Islet of Langerhans (tissue), 1 donor: ENCODE results near the gene PPP1R1A.
A peak's percentile ranks its signal among the peaks of the same experiment; 100 is the strongest.

ENCODE experiments used
- FAIRE-seq: peaks from one replicate; lab custom pipeline; 2011; peaks lifted over from hg19 to GRCh38; lab: Jason Lieb, UNC

The PPP1R1A gene

DNA sequence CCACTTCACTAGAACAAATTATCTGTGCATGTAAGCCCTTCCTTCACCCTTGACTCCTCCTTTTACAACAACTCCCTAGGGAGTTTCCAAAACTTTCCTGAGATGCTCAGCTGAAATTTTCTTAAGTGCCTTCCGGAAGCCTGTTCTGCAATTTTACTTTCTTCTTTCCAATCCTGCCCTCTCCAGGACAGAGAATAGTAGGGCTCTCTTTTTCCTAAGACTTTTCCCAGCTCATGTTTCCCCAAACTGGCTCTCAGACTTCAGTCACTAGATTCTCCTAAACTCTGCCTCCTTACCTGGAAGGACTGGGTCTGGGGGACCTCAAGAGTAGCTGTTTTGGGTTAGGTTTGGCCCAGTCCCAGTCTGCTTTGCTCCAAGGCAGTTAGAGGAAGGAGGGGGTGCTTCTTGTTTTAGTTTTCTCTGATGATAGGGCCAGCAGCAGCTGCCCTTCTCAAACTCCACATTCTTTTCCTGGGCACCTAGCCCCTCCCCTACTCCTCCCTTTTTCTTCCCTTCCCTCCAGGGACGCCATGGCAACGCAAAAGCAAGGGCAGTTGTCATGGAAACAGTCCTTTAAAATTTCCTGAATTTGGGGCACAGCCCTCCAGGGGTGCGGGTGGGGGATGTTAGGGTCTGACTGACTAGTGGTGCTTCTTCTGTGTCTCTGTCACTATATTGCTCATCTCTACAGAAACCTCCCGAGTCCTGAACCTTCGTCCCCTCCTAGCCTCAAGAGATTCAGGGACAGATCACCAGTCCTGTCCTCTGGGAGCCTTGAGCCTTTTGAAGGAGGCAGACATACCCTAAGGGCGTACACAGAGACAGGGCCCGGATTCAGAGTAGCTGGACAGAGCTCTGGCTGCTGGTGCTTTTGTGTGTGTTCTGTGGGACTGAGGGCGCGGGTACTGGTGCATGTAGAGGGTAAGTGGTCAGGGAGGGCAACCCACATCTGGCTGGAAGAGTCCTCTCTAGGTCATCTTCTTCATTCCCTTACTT lies 17.0 kb downstream of the PPP1R1A start:
- FAIRE-seq = no peak

DNA sequence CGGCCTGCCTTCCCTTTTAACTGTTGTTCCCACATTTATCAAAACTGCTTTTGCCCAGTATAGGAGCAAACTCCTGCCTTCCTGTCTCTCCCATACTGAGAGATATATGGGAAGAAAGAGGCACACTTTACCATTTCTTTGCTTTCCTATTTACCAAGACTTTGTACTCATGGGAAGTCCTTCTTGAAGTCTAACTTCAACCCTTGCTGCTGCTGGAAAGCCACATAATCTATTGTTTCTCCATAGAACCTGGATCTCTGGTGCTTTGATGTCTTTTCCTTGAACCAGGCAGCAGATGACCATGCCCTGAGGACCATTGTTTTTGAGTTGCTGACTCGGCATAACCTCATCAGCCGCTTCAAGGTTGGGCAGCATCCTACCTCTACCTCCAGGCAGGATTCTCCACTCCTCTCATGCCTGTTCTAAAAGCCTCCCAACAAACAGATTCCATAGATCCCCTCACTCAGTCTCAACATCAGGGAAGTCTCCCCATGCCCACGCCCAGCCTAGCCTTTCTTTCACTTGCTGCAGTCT lies 18.4 kb downstream of the PPP1R1A start:
- FAIRE-seq = no peak

DNA sequence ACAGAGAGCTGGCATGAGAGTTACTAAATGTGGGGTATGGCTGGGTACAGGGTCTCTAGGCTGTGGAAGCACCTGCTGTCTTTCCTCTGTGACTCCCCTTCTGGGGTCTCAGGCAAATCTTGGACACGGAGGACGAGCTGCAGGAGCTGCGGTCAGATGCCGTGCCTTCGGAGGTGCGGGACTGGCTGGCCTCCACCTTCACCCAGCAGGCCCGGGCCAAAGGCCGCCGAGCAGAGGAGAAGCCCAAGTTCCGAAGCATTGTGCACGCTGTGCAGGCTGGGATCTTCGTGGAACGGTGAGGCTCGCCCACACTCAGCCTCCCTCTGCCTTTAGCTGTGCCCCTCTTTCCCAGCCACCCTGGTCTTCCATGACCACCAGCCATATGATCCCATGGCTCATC lies 19.4 kb downstream of the PPP1R1A start:
- no peak for FAIRE-seq

DNA sequence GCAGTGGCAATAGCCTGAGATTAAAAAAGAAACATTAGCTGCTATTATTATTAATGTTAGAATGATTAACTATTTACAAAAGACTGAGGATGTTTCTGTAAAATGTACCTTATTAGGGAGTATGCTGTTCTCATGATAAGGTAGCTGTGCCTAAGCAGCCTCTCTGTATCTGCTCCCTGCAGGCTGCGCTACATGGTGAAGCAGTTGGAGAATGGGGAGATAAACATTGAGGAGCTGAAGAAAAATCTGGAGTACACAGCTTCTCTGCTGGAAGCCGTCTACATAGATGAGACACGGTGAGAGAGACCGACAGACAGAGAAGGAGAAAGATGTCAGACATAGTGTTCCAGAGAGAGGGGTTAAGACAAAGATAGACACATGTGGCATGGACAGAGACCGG lies 21.7 kb downstream of the PPP1R1A start:
- FAIRE-seq = no peak

DNA sequence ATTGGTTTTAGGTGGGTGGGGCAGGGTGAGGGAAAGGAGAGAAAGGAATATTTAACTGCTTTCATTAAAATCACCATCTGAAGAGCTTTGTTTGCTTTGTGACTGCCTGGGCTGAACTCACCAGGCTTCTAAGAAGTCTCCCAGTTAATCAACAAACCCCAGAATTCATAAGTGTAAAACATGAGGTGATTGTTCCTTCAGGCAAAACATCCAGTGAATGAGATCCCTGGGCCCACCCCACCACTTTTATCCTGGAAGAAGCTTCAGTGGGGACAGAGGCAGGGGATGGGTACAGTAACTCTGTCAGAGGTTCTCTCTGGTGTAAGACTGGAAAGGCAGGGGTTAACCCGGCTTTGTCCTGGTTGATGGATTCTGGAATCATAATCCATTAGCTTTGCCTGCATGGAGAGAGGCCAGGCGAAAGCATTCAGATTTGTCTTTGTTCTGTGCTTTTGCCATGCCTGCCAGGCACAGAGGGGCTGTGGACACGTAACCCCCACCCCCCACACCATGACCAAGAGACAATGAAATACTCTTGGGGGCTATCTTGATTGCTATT lies 22.4 kb downstream of the PPP1R1A start:
- no peak for FAIRE-seq

DNA sequence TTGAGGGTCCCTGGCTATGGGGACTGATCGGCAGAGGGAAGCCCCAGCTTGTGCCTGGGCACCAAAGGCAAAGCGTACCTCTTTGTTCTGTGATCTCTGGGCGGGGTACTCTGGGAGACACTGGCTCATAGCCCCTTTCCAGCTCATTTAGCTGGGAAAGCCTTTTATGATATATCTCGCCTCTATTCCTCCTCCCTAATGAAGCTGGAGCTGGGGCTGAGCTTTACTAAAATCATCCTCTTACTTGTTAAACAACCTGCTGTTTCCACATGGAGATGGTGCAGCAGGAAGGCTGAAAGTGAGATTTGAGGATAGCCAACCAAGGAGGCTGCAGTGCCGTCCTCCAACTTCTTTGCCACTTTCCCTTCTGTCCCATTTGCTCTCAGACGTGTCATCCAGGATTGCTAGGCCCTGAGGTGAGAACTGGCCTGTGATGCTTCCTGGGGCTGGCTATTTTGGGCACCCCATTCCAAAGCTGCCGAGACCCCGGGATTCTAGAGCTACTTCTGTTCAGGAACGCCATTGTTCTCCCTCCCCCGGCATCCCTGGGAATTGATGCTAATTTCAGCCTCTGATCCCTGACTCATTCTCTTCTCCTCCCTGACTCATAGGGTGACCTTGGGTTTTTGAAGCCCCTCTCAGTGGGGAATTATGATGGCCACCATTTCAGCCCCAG lies 23.0 kb downstream of the PPP1R1A start:
- no peak for FAIRE-seq

DNA sequence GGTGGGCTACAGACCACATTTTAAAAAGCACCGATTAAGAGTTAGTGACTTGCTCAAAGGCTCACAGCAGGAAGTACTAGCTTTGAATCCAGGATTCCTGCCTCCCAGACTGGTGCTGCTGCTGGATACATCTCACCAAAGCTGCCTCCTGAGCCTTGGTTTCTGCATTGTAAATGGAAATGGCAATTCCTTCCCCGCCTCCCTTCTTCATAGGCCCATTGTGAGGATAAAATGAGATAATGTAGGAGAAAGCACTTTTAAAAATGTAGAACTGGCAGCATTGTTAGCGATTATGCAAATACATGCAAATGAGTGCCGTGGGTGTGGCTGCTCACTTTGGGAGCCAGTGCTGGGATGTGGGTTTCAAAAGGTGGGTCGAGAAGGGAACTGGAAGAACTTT lies 23.7 kb downstream of the PPP1R1A start:
- FAIRE-seq = no peak

DNA sequence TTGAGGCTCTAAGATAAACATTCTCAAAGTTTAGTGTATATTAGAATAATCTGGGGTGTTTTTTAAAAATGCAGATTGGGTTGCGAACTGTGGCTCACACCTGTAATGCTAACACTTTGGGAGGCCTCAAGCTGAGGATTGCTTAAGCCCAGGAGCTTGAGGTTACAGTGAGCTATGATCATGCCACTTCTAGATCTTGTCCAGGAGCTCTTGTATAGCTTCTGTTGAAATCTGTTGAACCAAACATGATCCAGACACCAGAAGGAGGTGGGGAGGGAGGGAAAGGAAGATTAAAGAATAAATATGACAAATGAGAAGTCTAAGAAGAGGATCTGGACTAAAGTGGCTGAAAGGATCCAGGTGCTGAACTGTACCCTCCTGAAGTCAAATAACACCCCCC lies 24.7 kb downstream of the PPP1R1A start:
- FAIRE-seq = no peak

DNA sequence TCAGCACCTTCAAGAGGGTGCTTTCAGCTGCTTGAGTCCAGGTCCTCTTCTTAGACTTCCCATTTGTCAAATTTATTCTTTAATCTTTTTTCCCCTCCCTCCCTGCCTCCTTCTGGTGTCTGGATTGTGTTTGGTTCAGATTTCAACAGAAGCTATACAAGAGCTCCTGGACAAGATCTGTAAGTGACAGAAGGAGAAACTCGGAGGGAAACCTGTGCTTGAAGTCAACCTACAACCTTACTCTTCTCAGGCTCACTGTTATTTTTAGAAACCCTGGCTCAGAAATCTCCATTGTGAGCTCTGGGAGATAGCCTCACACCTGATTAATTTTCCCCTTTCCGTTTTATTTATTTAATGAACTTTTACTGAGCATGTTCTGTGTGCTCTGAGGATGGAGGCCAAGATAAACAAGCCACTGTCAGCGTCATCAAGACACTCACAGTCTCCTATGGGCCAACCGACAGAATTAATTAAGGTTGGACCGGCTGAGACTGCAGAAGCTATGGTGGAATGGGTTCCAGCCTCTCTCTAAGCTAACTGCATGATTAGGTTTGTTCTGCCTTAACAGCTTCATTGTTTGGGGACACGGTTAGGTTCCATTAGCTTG lies 25.6 kb downstream of the PPP1R1A start:
- FAIRE-seq = peak; percentile 95

DNA sequence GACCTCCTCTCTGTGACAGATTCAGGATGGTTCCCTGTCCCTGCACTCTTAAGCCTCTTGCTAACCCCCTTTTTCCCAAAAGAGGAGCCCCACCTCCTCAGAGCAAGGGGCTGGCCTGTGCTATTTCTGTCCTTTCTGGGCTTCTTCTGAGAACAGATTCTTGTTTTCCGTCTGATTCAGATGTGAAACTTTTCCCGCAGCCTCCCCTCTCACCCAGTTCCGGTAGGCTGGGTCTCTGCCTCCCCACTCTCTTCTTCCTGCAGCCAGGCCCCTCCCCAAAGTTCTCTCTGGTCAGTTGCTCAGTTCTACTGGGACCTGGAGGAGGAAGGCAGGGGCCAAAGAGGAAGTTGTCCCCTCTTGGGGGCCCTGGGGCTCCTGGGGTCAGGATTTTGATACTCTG lies 27.3 kb downstream of the PPP1R1A start:
- no peak for FAIRE-seq

DNA sequence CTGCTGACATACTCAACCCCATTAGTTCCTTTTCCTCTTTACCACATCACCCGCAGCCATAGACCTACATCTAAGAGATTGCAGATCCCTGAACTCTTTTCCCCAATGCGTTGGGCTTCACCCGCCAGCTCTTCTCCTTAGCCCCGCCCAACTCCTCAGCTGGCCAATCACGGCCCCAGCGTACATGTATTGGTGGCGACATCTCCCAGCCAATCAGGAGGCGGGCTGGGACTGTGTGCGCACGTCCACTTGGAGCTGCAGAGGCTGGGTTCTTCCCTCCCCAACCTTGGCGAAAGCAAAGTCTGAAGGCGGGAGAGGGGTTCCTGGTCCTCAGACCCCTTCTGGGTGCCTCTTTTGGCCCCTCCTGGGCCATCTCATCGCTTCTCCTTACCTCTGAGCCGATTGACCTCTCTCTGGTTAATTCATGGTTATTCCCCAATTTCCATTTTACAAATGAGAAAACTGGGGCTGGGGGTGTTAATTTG lies 28.0 kb downstream of the PPP1R1A start:
- peak; percentile 87 for FAIRE-seq

DNA sequence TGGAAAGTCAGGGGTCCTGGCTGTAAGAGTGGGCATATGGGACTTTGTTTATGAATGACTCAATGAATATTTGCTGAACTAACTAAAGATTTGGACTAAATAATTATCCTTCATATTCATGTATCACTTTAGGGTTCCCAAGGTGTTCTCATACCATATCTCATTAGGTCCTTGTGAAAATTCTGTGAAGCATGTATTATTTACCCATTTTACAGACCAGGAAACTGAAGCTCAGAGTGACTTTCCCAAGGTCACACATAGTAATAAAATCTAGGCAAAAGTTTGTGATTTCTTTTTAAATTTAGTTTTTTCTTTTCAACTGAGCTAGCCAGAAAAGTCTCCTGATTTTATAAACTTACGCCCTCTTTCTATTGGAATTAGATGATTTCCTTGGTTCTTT lies 29.7 kb downstream of the PPP1R1A start:
- no peak for FAIRE-seq

DNA sequence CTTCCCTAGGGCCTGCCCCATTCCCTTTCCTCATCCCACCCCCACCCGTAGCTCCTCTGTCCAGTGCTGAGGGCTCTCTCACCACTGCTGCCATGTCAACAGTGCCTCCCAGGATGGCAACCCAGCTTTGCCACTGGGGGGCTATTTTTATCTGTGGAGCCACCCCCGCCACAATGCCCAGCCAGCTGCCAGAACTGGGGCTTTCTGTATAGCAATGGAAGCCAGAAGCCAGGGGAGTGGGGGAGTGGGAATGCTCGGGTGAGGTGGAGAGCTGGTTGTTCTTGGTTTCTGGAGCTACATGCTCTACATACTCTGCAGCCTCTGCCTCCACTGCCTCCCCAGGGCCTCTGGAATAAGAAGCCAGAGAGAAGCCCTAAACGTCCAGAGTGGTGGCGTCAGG lies 30.1 kb downstream of the PPP1R1A start:
- FAIRE-seq = no peak

DNA sequence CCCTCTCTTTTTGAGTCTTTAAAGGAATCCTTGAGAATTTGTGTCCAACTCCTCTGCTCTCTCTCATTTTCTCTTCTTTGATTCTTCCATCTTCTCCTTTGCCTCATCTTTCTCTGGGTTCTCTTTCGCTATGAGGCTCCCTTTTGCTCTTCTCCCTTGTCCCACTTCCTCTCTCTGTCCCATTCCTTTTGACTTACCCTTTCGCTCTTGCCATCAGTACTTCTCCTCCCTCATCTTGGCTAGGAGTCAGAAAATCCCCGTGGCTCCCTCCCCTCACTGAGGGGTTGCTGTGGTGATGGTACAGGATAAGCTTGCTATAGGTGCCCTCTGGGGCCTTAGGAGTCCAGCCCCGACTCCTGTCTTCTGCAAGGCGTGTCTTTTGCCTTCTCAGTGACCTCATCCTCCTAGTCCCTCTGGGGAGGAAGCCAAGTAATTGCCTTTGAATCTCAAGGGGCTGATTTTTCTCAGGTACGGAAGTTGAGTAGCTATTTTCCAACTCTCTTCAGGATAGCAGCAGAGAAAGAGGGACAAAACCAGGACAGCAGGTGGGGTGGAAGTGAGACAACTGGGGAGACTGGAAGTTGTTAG lies 32.7 kb downstream of the PPP1R1A start:
- FAIRE-seq = no peak

DNA sequence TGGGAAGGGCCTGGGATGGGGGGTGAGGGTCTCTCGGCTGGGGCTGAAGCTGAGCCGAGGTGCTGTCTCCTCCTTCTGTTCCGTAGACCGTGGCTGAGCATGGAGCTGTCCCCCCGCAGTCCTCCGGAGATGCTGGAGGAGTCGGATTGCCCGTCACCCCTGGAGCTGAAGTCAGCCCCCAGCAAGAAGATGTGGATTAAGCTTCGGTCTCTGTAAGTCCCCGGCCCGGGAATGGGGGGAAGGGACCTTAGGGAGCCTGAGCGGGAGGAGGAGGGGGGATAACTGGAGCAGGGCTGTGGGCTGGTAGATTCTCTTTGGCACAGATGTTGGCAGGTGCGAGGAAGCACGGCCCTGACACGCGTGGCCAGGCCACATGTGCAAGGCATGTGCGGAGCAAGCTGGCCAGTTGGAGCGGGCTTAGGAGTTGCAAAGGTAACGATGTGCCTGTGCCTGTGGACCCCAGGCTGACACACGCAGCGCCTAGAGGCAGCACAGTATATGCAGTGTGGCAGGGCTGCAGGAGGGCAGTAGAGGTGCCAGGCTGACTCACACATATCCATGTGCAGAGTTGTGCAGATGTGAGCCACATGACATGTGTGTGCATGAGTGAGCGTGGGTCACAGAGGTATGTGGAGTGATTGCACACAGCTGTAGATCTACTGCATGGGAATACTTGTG lies 38.5 kb downstream of the PPP1R1A start:
- no peak for FAIRE-seq

DNA sequence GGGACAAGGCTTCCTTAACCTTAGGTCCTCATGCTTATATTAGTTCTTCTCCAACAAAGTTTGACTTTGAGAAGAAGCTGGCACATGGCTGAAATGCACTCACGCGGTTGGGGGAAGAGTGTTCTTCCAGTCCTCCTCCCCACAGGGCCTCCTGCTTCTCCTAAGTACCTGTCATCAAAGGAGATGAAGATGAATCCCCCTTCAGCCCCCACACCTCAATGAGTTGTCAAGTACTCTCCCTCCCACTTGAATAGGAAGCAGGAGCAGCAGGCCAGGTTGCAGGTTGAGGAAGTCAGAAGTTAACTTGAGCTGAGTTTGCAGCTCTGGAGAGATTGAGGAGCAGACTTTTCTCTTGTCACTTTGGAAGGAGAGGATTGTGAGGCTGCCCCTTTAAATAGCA lies 41.9 kb downstream of the PPP1R1A start:
- no peak for FAIRE-seq

DNA sequence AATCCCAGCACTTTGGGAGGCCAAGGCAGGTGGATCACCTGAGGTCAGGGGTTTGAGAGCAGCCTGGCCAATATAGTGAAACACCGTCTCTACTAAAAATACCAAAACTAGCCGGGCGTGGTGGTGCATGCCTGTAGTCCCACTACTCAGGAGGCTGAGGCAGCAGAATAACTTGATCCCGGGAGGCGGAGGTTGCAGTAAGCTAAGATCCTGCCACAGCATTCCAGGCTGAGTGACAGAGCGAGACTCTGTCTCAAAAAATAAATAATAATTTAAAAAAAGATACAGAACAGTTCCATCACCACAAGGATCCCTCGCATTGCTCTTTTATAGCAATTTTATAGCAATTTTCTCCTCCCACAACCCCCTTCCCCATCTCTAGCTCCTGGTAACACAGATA lies 43.7 kb downstream of the PPP1R1A start:
- FAIRE-seq = no peak

DNA sequence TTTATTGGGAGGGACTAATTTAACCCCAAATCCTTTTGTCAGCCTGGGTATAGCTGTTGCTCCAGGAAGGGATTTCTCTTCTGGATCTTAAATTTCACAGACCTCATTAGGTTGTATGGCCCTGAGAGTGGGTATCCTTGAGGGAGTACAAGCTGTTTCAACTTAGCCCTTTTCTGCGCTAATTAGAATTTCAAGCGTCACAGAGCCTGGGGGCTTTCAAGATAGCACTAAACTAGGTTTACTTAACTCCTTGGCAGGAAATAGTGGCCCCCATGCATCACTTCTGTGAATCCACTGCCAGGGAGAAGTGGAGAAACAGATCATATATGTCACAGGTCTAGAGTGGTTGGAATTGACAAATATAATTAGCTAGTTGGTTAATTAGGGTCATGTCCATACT lies 44.9 kb downstream of the PPP1R1A start:
- FAIRE-seq = no peak

DNA sequence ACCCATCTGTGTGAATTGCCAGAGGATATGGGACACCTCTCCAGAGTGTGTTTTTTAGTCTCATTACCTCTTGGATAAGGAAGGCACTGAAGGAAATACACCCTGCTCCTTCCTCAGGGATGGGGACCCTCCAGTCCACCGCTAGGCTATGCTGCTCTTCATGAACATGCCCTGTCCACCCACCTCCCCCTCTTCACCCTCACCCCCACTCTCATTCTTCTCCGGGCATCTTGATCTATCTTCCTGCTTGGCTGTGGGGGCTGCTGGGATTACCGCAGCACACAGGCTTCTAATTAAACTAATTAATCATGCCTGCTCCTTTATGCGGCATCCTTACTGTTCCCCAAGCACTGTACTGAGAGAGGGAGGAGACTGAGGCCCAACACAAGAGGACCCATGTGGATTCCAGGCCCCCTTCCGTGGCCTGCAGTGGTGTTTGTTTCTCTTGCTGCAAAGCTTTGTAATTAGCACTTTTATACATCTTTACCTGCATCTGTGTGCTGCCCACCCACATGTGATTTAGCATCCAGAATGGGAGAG lies 46.6 kb downstream of the PPP1R1A start:
- FAIRE-seq = no peak

DNA sequence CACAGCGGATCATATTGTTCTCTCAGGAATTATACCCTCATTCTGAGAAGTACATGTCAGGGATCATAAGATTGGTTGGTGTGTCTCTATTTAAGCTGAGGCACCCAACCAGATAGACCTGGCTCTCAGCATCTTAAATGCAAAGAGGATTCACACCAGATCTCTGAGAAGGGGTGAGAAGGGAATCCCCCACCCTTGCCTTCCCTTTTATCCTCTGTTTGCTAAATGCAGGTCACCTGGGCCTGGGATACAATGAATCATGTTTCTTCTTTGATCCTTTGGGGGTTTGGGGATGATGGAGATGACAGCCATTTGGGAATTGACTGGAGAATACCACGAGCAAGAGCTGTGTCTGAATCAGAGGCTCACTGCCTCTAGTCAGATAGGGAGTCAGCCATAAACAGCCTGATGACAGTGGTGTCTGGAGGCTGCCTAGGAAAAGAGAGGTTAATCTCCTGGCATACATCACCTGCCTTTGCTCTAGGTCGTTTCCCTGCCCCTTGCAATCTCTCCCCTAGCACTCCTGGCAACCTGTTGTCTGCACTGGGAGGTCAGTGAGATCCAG lies 50.2 kb downstream of the PPP1R1A start:
- FAIRE-seq = no peak

DNA sequence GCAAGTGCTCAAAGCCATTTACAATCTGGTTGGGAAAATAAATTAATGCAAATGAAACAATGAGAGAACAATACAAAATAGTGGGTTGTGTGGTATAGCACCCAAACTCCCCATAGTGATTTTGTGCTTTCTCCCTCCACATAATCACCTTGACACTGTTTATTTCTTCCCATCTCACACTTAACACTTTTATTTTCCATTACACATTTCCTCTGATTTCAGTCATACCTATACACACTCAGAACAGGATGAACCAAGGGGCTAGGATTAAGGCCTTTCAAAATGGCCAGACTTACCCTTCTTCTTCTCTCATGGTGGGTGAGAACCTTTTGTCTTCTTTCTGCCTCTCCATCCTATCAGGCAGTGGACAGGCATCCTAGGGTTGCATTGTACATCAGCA lies 53.0 kb downstream of the PPP1R1A start:
- no peak for FAIRE-seq
